Immature natural killer cell (primary cell): ENCODE results near the gene GNAI3. TPM values are rescaled to one million over a fixed set of nuclear protein-coding genes. Genes with fewer than 3 reads are reported as not detected.
A peak's percentile ranks its signal among the peaks of the same experiment; 100 is the strongest.

Experiments
- DNase-seq, 3 donors: peaks; one replicate each; pipeline ENCODE4 v3.0.0; 2022; ENCODE audit warnings: mixed read lengths in 1 of 3
- H3K27ac Mint-ChIP-seq, 6 donors: one replicate each; pipeline ENCODE4 v1.8.0; 2020; ENCODE audit warnings: mixed read lengths in 6 of 6, mild to moderate bottlenecking in 5 of 6, inconsistent platforms in 4 of 6, moderate library complexity in 3 of 6
- H3K27me3 Mint-ChIP-seq, 3 donors: one replicate each; pipeline ENCODE4 v1.8.0; 2020 to 2021; ENCODE audit warnings: low read depth in 3 of 3, mild to moderate bottlenecking in 3 of 3, mixed read lengths in 3 of 3, moderate library complexity in 3 of 3, inconsistent platforms in 1 of 3
- H3K36me3 Mint-ChIP-seq, 3 donors: one replicate each; pipeline ENCODE4 v1.8.0; 2020; ENCODE audit warnings: mixed read lengths in 3 of 3, inconsistent platforms in 2 of 3, mild to moderate bottlenecking in 2 of 3
- H3K4me1 Mint-ChIP-seq, 2 donors: one replicate each; pipeline ENCODE4 v1.8.0; 2020; ENCODE audit warnings: inconsistent platforms in 2 of 2, mild to moderate bottlenecking in 2 of 2, mixed read lengths in 2 of 2, moderate library complexity in 1 of 2
- H3K4me3 Mint-ChIP-seq, 5 donors: one replicate each; pipeline ENCODE4 v1.8.0; 2020; ENCODE audit warnings: mild to moderate bottlenecking in 5 of 5, mixed read lengths in 5 of 5, inconsistent platforms in 3 of 5, moderate library complexity in 3 of 5
- H3K9me3 Mint-ChIP-seq, 6 donors: one replicate each; pipeline ENCODE4 v1.8.0; 2020; ENCODE audit warnings: mild to moderate bottlenecking in 6 of 6, mixed read lengths in 6 of 6, inconsistent platforms in 4 of 6, moderate library complexity in 3 of 6
- polyA plus RNA-seq, 3 donors: library from polyadenylated mRNA; unstranded; fragments of 300-500 nt; fragmentation: Illumina TruSeq; gene quantifications; one replicate each; pipeline ENCODE4 v1.2.3, GENCODE V29; 2021

The GNAI3 gene
- polyA plus RNA-seq, 3 donors from 2014 or later, result 8.8 to 16.8 (median 10.3) TPM

DNA sequence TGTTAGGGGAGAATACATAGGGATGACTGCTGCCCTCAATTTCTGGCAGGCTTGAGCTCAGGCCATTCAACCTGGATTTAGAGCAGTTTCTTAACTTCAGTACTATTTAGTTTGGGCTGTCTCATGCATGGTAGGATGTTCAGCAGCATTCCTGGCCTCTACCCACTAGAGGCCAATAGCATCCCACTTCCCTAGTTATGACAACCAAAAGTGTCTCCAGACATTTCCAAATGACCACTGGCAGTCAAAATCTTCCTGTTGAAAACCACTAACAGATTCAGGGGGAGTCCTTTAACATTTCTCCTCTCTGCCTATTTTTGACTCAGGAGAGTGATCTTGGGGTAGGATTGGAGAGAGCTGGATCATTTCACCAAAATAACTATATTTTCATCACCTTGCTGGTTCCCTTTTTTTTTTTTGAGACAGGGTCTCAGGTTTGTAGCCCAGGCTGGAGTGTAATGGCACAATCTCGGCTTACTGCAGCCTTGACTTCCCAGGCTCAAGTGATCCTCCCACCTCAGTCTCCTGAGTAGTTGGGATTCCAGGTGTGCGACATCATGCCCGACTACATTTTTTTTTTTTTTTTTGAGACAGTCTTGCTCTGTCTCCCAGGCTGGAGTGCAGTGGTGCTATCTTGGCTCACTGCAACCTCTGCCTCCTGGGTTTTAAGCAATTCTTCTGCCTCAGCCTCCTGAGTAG lies 62.3 kb downstream of the GNAI3 start:
- no peaks in the 10 kb centered on the region for H3K9me3 Mint-ChIP-seq
- peaks cover 2% of the 10 kb centered on the region in 3 donors for H3K27me3 Mint-ChIP-seq
- no peak for DNase-seq
- peak overlapping the region in 1 of 6 donors; percentile 31 for H3K27ac Mint-ChIP-seq
- no peaks in the 10 kb centered on the region for H3K36me3 Mint-ChIP-seq
- H3K4me1 Mint-ChIP-seq, result no peaks in the 10 kb centered on the region
- H3K4me3 Mint-ChIP-seq, result no peak overlapping the region

DNA sequence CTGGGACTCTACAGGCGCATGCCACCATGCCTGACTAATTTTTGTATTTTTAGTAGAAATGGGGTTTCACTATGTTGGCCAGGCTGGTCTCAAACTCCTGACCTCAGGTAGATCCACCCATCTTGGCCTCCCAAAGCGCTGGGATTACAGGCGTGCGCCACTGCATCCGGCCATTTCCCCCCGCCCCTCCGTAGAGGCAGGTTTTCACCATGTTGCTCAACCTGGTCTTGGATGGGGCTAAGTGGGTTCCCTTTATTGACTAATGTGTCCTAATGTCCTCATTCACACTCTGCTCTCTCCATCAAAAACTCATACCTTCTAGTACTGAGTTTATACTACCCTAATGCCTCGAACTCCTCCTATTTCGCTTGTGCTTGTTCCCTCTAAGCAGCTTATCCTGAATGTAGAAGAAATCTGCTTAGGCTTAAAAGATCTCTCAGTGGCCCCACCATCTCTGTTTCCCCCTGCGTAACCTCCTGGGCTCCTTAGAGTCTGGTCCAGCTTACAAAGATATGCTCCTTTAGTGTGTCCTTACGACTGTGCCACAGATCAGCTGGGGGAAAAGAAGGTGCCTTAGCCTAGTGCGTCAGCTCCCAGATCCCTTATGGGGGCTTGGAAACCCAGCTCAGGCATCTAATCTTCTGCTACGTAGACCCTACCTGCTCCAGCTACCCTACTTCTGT lies 63.0 kb downstream of the GNAI3 start:
- DNase-seq, result no peak
- Mint-ChIP-seq H3K4me3 (no peak overlapping the region), H3K27ac (peak overlapping the region in 2 of 6 donors; percentile 10 to 17), H3K36me3 (no peaks in the 10 kb centered on the region), H3K27me3 (peaks cover 2 to 3% (median 2%) of the 10 kb centered on the region in 3 donors), H3K9me3 (no peaks in the 10 kb centered on the region), H3K4me1 (no peaks in the 10 kb centered on the region)

DNA sequence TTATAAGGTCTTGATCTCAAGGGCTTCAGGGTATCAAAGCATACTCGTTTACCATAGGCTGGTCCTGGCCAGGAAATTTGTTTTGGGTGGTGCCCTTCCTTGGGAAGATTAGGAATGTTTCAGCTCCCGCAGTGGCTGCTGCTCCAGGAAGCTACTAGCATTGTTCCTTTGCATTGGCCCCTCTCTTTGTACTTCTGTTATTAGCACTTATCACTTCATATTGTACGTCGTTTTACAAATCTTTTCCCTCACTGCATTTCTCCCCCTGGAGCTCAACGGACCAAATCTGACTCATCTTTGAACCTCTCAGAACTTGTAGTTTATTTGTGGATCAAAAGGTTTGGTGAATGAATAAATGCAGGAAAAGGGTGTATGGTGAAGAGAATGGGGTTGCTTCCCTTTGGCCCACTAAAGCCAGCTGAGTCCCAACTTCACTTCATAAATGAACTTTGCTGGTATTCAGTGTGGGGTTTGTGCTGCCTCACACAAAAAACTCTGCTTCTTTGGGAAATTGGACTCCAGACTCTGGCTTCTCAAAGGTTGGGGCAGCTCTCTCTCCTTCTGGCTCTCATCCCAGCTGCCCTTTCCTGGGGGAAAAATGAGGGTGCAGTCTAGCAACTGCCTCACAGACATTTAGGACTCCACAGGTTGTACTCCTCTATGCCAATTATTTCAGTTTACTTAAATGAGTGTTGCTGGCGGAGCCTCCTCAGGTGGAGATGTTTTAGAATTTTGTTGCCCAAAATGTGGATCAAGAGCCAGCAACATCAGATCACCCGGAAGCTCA lies 65.1 kb downstream of the GNAI3 start:
- peaks cover 0 to 3% (median 2%) of the 10 kb centered on the region in 3 donors for H3K27me3 Mint-ChIP-seq
- peaks cover 2 to 3% of the 10 kb centered on the region in 2 donors for H3K4me1 Mint-ChIP-seq

DNA sequence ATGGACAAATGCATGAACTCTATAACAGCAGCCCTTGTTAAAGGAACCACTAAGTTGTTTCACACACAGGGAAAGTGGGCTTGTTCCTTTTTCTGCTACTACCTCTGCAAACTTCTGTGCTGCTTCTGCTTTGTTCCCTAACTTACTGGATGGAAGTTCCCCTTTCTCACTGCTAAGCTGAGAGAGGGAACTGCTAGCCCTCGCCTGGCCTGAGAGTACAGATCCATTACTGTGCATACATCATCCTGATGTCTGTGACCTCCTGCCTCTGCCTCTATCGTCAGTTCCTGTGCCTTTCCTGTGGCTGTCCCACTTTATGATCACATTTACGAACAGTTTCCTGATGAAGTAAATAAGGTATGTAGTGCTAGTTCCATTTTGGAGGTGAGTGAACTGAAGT lies 67.5 kb downstream of the GNAI3 start:
- DNase-seq, result no peak
- Mint-ChIP-seq H3K36me3 (no peaks in the 10 kb centered on the region), H3K27ac (peak overlapping the region in 3 of 6 donors; percentile 31 to 62 (median 62)), H3K4me1 (peaks cover 22 to 26% of the 10 kb centered on the region in 2 donors), H3K27me3 (peaks cover 14 to 17% (median 16%) of the 10 kb centered on the region in 3 donors), H3K4me3 (no peak overlapping the region), H3K9me3 (no peaks in the 10 kb centered on the region)

More for the DNA sequence above, 65.1 kb downstream of the GNAI3 start:
- no peaks in the 10 kb centered on the region for H3K9me3 Mint-ChIP-seq
- DNase-seq, result no peak
- H3K4me3 Mint-ChIP-seq, result no peak overlapping the region
- no peaks in the 10 kb centered on the region for H3K36me3 Mint-ChIP-seq
- H3K27ac Mint-ChIP-seq, result no peak overlapping the region

DNA sequence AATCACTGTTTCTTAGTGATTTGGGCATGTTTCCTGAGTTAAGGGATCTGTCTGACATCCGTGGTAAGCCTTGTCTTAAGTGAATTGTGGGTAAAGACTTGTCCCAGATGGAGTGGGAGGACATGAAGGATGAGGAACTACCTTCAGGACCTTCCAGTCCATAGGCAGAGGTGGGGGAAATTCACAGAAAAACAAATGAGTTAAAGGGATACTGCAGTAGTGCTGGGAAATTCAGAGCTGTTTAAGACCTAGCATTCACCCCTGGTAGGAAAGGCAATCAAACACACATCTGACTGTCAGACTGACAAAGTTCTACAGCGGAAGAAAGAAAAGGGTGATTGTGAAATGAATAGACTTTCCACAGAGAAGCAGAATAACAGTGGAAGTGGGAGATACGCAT lies 68.0 kb downstream of the GNAI3 start:
- Mint-ChIP-seq H3K36me3 (no peaks in the 10 kb centered on the region), H3K4me3 (peak overlapping the region in 1 of 5 donors; percentile 7), H3K27me3 (peaks cover 17 to 20% (median 19%) of the 10 kb centered on the region in 3 donors), H3K9me3 (no peaks in the 10 kb centered on the region), H3K27ac (peak overlapping the region in 5 of 6 donors; percentile 2 to 62 (median 31)), H3K4me1 (peaks cover 25 to 31% of the 10 kb centered on the region in 2 donors)
- no peak for DNase-seq

DNA sequence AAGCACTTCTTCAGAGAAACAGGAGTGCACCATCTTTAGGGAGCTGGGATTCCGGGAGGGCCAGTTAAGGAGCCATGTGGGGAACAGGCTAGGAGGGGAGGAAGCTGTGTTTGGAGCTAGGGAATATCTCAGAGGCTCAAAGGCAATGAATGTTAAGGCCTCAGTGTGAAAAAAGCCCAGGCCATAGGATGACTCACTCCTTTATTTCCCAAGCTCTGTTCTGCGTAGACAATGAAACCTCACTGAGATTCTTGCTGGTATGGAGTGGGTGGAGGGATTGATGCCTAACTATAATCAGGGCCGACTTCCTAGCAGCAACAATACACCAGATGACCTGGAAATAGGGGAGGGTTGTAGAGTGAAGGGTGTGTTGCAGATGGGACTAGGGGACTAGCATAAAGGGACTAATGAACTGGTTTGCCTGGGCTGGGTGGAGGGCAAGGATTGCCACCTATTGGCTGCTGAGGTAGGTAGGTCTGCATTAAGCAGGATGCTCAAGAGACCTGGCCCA lies 68.9 kb downstream of the GNAI3 start:
- H3K4me1 Mint-ChIP-seq, result peaks cover 35 to 41% of the 10 kb centered on the region in 2 donors
- DNase-seq, result no peak
- H3K4me3 Mint-ChIP-seq, result peak overlapping the region in 1 of 5 donors; percentile 16
- no peaks in the 10 kb centered on the region for H3K36me3 Mint-ChIP-seq
- peaks cover 17 to 20% (median 19%) of the 10 kb centered on the region in 3 donors for H3K27me3 Mint-ChIP-seq
- no peaks in the 10 kb centered on the region for H3K9me3 Mint-ChIP-seq
- H3K27ac Mint-ChIP-seq, result peak overlapping the region in 4 of 6 donors; percentile 25 to 80 (median 42)

DNA sequence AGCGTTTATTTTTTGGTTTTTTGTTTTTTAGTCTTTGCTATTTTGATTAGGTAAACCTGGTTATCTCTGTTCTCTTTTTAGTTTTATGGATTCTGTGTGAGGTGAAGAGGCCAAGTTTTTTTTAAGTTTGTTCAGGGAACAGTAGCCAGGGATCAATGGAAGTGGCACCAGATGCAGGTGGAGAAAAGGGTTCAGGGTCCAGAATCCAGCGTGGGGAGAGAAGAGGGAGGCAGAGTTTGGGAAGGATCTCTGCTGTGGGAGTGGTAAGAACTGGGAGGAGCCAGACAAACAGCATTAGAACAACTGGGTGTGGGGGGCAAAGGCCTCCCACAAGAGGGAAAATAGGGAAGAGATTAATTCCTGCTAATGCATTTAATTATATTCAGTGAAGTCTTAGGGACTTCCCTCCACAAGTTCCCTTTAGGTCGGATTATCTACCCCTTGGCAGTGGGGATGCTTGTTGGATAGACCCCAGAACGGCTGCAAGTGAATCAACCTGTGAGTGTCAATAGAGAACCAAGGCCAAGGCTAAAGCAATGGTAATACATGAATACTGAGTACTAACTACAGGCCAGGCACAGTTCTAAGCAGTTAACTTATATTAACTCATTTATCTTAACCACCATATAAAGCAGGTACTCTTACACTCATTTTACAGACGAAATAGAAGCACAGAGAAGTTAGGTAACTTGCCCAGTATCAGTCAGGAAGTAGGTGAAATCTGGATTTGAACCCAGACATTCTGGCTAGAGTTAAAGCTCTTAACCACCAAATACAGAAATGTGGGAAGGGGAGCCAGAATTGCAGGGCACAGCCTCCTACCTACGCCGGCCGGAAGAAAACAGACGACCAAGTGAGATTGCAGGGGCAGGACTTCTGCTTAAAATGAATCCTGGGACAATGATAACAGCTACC lies 70.5 kb downstream of the GNAI3 start:
- Mint-ChIP-seq H3K4me1 (peaks cover 45 to 48% of the 10 kb centered on the region in 2 donors), H3K9me3 (no peaks in the 10 kb centered on the region), H3K27me3 (peaks cover 17 to 20% (median 19%) of the 10 kb centered on the region in 3 donors), H3K4me3 (peak overlapping the region; percentile 92 to 99 (median 95)), H3K27ac (peak overlapping the region; percentile 92 to 99 (median 96)), H3K36me3 (no peaks in the 10 kb centered on the region)
- no peak for DNase-seq

DNA sequence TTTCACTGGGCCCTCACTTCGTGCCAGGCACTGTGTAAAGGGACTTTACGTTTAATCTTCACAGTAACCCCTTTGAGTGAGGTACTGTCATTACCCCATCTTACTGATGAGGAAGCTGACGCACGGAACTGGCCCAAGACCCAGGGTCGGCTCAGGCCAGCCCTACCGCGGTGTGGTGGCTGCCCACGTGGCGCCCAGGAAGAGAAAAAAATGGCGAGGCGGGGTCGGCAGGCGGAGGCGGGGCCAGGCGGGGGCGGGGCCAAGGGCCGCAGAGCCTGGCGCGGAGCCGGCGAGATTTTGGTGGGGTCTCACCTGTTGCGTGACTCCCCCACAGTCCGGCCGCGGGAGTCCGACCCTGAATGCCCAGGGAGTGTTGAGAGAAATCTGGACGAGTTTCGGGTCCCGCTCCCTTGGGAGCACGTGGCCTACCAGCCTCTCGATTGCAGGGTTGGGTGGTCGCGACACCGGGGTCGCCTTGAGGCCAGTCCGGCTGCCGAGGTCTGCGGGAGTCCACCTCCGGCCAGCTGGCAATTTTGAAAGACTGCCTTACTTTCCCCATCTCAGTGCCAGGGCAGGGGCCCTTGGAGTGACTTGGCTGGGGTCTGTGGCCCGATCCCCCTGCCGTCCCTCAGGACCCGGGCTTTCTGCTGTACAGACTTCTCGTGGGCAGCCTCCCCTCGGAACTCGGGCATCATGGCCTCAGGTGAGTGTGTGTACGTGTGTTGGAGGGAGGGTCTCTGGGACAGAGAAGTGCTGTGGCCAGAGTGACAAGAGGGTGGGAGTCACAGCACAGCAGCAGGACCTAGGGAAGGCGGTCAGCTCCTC lies 71.4 kb downstream of the GNAI3 start, which contains the start of the genes AMPD2 and GNAT2:
TSS of gene AMPD2 (plus strand) at position 262 of the 825 bp plus-strand sequence. CDS start 1,339 bp downstream, outside the sequence.
TSS of gene GNAT2 (minus strand) at position 41 of the 825 bp plus-strand sequence. CDS start 6,746 bp downstream, outside the sequence.
- peaks cover 17 to 20% (median 19%) of the 10 kb centered on the region in 3 donors for H3K27me3 Mint-ChIP-seq
- no peaks in the 10 kb centered on the region for H3K9me3 Mint-ChIP-seq
- H3K4me3 Mint-ChIP-seq, result peak within 1 kb of the TSS; percentile 92 to 99 (median 95)
- H3K36me3 Mint-ChIP-seq, result no peaks in the 10 kb centered on the region
- H3K4me1 Mint-ChIP-seq, result peaks cover 47 to 48% of the 10 kb centered on the region in 2 donors
- peak; percentile 87 to 88 (median 87) for DNase-seq
- H3K27ac Mint-ChIP-seq, result peak within 1 kb of the TSS; percentile 92 to 99 (median 96)

DNA sequence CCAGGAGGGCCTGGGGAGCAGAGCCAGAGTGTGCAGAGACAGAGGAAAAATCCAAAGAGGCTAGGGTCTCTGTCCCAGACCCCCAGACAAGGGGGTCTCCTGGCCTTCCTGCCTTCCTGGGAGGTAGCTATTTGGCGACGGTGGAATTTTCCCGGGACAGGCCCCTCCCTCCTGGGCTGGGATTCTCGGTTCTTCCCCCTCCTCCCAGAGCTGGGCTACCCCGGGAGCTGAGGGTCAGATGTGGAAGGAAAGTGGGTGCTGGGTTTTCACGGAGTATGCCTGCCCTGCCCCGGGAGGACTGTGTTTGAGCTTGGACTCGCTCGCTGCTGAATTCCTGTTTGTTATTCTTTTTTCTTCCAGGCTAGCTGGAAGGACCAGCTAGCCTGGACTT lies 72.0 kb downstream of the GNAI3 start:
- no peak for DNase-seq
- peaks cover 48% of the 10 kb centered on the region in 2 donors for H3K4me1 Mint-ChIP-seq
- peak overlapping the region; percentile 92 to 99 (median 96) for H3K27ac Mint-ChIP-seq
- H3K4me3 Mint-ChIP-seq, result peak overlapping the region; percentile 92 to 99 (median 95)
- H3K9me3 Mint-ChIP-seq, result no peaks in the 10 kb centered on the region
- H3K36me3 Mint-ChIP-seq, result no peaks in the 10 kb centered on the region
- peaks cover 17 to 19% (median 18%) of the 10 kb centered on the region in 3 donors for H3K27me3 Mint-ChIP-seq

DNA sequence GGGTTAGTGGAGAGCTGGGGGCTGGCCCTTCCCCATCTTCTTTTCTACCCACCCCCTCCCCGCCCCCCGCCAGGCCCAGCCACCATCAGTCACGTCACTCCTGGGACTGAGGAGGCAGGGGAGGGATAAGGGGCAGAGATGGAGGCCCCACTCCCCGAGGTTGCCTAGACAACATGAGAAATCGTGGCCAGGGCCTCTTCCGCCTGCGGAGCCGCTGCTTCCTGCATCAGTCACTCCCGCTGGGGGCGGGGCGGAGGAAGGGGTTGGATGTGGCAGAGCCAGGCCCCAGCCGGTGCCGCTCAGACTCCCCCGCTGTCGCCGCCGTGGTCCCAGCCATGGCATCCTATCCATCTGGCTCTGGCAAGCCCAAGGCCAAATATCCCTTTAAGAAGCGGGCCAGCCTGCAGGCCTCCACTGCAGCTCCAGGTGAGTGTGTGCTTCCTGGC lies 72.4 kb downstream of the GNAI3 start:
- peak overlapping the region; percentile 92 to 99 (median 96) for H3K27ac Mint-ChIP-seq
- peak overlapping the region; percentile 92 to 99 (median 95) for H3K4me3 Mint-ChIP-seq
- H3K4me1 Mint-ChIP-seq, result peaks cover 48% of the 10 kb centered on the region in 2 donors
- H3K9me3 Mint-ChIP-seq, result no peaks in the 10 kb centered on the region
- DNase-seq, result peak; percentile 96 to 98 (median 96)
- H3K36me3 Mint-ChIP-seq, result no peaks in the 10 kb centered on the region
- peaks cover 16 to 18% (median 17%) of the 10 kb centered on the region in 3 donors for H3K27me3 Mint-ChIP-seq

DNA sequence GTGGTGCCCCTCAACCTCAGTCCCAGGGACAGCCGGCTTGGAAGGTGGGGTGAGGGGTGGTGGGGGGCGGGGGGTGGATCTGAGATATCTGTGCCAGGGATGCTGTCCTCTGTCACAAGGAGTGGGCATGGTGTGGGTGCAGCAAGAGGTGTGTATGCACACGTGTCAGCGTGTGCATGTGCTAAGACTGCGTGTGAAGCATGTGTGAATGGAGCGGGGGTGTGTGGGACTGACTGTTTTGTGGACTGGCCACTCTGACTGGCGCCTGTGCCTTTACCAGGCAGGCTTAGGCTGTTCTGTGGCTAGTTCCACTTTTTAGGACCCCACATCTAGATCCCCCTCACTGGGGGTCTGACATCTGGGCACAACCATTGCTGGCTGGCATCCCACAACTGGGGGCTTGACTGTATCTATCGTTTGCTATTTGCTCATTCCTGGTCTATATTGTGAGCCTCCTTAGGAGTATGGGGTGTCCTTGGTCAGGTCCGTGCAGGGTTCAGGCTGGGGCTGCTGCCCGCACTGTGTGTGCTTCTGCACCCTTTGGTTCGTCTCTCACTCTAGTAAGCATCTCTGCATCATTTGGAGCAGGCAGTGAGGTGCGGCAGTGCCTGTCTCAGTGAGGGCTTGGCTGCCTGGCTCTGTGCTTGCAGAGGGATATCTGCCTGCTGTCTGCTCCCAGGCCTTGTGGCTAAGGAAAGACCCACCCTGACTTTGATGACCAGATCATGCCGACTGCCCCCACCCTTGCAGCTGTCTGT lies 73.1 kb downstream of the GNAI3 start:
- Mint-ChIP-seq H3K4me1 (peaks cover 48% of the 10 kb centered on the region in 2 donors), H3K9me3 (no peaks in the 10 kb centered on the region), H3K27me3 (peaks cover 15 to 18% (median 17%) of the 10 kb centered on the region in 3 donors), H3K4me3 (peak overlapping the region; percentile 92 to 99 (median 95)), H3K27ac (peak overlapping the region; percentile 86 to 99 (median 96)), H3K36me3 (no peaks in the 10 kb centered on the region)
- DNase-seq, result no peak
